8988T (cell line): ENCODE results near the gene BGLAP.
A peak's percentile ranks its signal among the peaks of the same experiment; 100 is the strongest.
"Not testable (repeated sequence)": the region's sequence is repeated elsewhere in the genome, so short reads cannot be mapped to it uniquely, and the experiment has no call there.

Experiments
- DNase-seq: peaks from one replicate; pipeline ENCODE4 v3.0.0; 2011

Gene BGLAP

GRCh38 chr1:156241926-156242325 lies at the start of gene BGLAP:
BGLAP (plus strand) TSS chr1:156242184; CDS start chr1:156242232, 48 bp downstream.
- DNase-seq = no peak

GRCh38 chr1:156193208-156193487 lies 48.8 kb upstream of the BGLAP start:
- DNase-seq = no peak

GRCh38 chr1:156193488-156194299 lies 48.3 kb upstream of the BGLAP start, which contains the start of gene SLC25A44:
SLC25A44 (plus strand) TSS chr1:156194104; CDS start chr1:156199848, 5,744 bp downstream.
- peak; percentile 82 for DNase-seq

- no peak for DNase-seq
Observed at GRCh38 chr1:156194300-156194652, 47.7 kb upstream of the BGLAP start.

- DNase-seq = no peak
Observed at GRCh38 chr1:156195853-156196252, 46.1 kb upstream of the BGLAP start.

GRCh38 chr1:156196445-156196844 lies 45.5 kb upstream of the BGLAP start:
- no peak for DNase-seq

- DNase-seq = no peak
Observed at GRCh38 chr1:156198831-156199349, 43.1 kb upstream of the BGLAP start.

GRCh38 chr1:156200044-156200443 lies 41.9 kb upstream of the BGLAP start:
- DNase-seq = no peak

- no peak for DNase-seq
Observed at GRCh38 chr1:156203331-156203730, 38.7 kb upstream of the BGLAP start.

GRCh38 chr1:156204686-156205085 lies 37.3 kb upstream of the BGLAP start:
- DNase-seq = no peak

GRCh38 chr1:156211243-156211642 lies 30.7 kb upstream of the BGLAP start:
- no peak for DNase-seq

- no peak for DNase-seq
Observed at GRCh38 chr1:156212130-156212529, 29.9 kb upstream of the BGLAP start.

GRCh38 chr1:156212833-156213643 lies 28.9 kb upstream of the BGLAP start, which contains the start of gene PMF1:
PMF1 (plus strand) TSS chr1:156213007; CDS start chr1:156213016, 9 bp downstream.
- peak; percentile 97 for DNase-seq

GRCh38 chr1:156213644-156213966 lies 28.4 kb upstream of the BGLAP start:
- no peak for DNase-seq

GRCh38 chr1:156214024-156214748 lies 27.8 kb upstream of the BGLAP start:
- DNase-seq = no peak

GRCh38 chr1:156216361-156217086 lies 25.5 kb upstream of the BGLAP start:
- DNase-seq = not testable (repeated sequence)

- peak; percentile 62 for DNase-seq
Observed at GRCh38 chr1:156217871-156218270, 24.1 kb upstream of the BGLAP start.

- DNase-seq = no peak
Observed at GRCh38 chr1:156220226-156220625, 21.8 kb upstream of the BGLAP start.

GRCh38 chr1:156221986-156222692 lies 19.8 kb upstream of the BGLAP start:
- no peak for DNase-seq

GRCh38 chr1:156225677-156226014 lies 16.3 kb upstream of the BGLAP start:
- DNase-seq = no peak

- no peak for DNase-seq
Observed at GRCh38 chr1:156226116-156226538, 15.9 kb upstream of the BGLAP start.

GRCh38 chr1:156226782-156227181 lies 15.2 kb upstream of the BGLAP start:
- no peak for DNase-seq
